Skeletal muscle satellite cell (primary cell): ENCODE data around the gene PSMB4. TPM values are rescaled to one million over a fixed set of nuclear protein-coding genes. Genes with fewer than 3 reads are reported as not detected.
"Not testable (repeated sequence)": the region's sequence is repeated elsewhere in the genome, so short reads cannot be mapped to it uniquely, and the experiment has no call there.

ENCODE experiments used
- H3K27me3 ChIP-seq: 2 replicates; pipeline ENCODE4 v1.7.0; 2013; ENCODE audit warnings: low read length; ENCODE audit not compliant: control insufficient read depth, insufficient read depth
- H3K36me3 ChIP-seq: 2 replicates; pipeline ENCODE4 v1.7.0; 2013; ENCODE audit warnings: mild to moderate bottlenecking, control low read depth, low read length; ENCODE audit not compliant: insufficient read depth
- H3K4me1 ChIP-seq: 2 replicates; pipeline ENCODE4 v1.7.0; 2013; ENCODE audit warnings: low read length; ENCODE audit not compliant: control insufficient read depth, insufficient read depth
- H3K4me2 ChIP-seq: 2 replicates; pipeline ENCODE4 v1.7.0; 2013; ENCODE audit warnings: mild to moderate bottlenecking, low read length
- H3K4me3 ChIP-seq: 2 replicates; pipeline ENCODE4 v1.7.0; 2013; ENCODE audit warnings: low read length
- H3K9ac ChIP-seq: 2 replicates; pipeline ENCODE4 v1.7.0; 2013; ENCODE audit warnings: mild to moderate bottlenecking, low read depth, low read length, moderate library complexity
- H3K9me3 ChIP-seq: replicated peaks from 2 replicates; pipeline ENCODE4 v1.7.0; 2013; ENCODE audit warnings: mild to moderate bottlenecking, control low read depth, low read length
- total RNA-seq: library from RNA; depleted of rRNA; stranded (reverse); fragments of >200 nt; gene quantifications from 2 replicates; pipeline ENCODE4 v1.2.3, GENCODE V29; 2012; rRNA removed

The PSMB4 gene
- 417 and 466 TPM in 2 replicates for total RNA-seq

GRCh38 chr1:151399324-151400171, at the start of gene PSMB4:
Gene PSMB4 (plus strand): TSS chr1:151399573. CDS start chr1:151399588, 15 bp downstream.
- peak within 1 kb of the TSS; percentile 81 for H3K4me3 ChIP-seq
- H3K4me1 ChIP-seq, result peaks cover 15% of the 10 kb centered on the region
- peak within 1 kb of the TSS; percentile 91 for H3K4me2 ChIP-seq
- peak within 1 kb of the TSS; percentile 94 for H3K9ac ChIP-seq
- H3K9me3 ChIP-seq, result no peaks in the 10 kb centered on the region
- peaks cover 37% of the 10 kb centered on the region for H3K36me3 ChIP-seq
- H3K27me3 ChIP-seq, result no peaks in the 10 kb centered on the region

GRCh38 chr1:151350323-151350722, 49.0 kb upstream of the PSMB4 start:
- H3K27me3 ChIP-seq, H3K4me2 ChIP-seq, H3K4me3 ChIP-seq, H3K36me3 ChIP-seq, H3K9me3 ChIP-seq, H3K9ac ChIP-seq: not testable (repeated sequence)
- peaks cover 15% of the 10 kb centered on the region for H3K4me1 ChIP-seq

GRCh38 chr1:151352021-151352718, 47.2 kb upstream of the PSMB4 start:
- Histone ChIP-seq H3K36me3 (no peaks in the 10 kb centered on the region), H3K9ac (no peak overlapping the region), H3K9me3 (no peaks in the 10 kb centered on the region), H3K27me3 (peaks cover 4% of the 10 kb centered on the region), H3K4me1 (peaks cover 8% of the 10 kb centered on the region), H3K4me2 (no peak overlapping the region), H3K4me3 (no peak overlapping the region)

- Histone ChIP-seq H3K9ac (no peak overlapping the region), H3K27me3 (peaks cover 4% of the 10 kb centered on the region), H3K36me3 (no peaks in the 10 kb centered on the region), H3K4me1 (no peaks in the 10 kb centered on the region), H3K9me3 (no peaks in the 10 kb centered on the region), H3K4me3 (no peak overlapping the region), H3K4me2 (no peak overlapping the region)
Observed at GRCh38 chr1:151356696-151357095, 42.7 kb upstream of the PSMB4 start.

GRCh38 chr1:151361883-151362282, 37.5 kb upstream of the PSMB4 start:
- Histone ChIP-seq H3K36me3 (no peaks in the 10 kb centered on the region), H3K27me3 (no peaks in the 10 kb centered on the region), H3K9me3 (no peaks in the 10 kb centered on the region), H3K4me1 (no peaks in the 10 kb centered on the region), H3K4me2 (no peak overlapping the region), H3K4me3 (no peak overlapping the region), H3K9ac (no peak overlapping the region)

GRCh38 chr1:151362308-151363155, 36.8 kb upstream of the PSMB4 start:
- no peaks in the 10 kb centered on the region for H3K27me3 ChIP-seq

GRCh38 chr1:151364996-151365395, 34.4 kb upstream of the PSMB4 start:
- no peaks in the 10 kb centered on the region for H3K27me3 ChIP-seq
- no peak overlapping the region for H3K9ac ChIP-seq
- H3K4me3 ChIP-seq, result no peak overlapping the region
- peaks cover 2% of the 10 kb centered on the region for H3K4me1 ChIP-seq
- no peaks in the 10 kb centered on the region for H3K9me3 ChIP-seq
- H3K36me3 ChIP-seq, result no peaks in the 10 kb centered on the region
- H3K4me2 ChIP-seq, result no peak overlapping the region

More at GRCh38 chr1:151362308-151363155, 36.8 kb upstream of the PSMB4 start:
- Histone ChIP-seq H3K9me3 (no peaks in the 10 kb centered on the region), H3K36me3 (no peaks in the 10 kb centered on the region), H3K9ac (no peak overlapping the region), H3K4me3 (no peak overlapping the region), H3K4me2 (no peak overlapping the region), H3K4me1 (no peaks in the 10 kb centered on the region)

GRCh38 chr1:151367658-151368392, 31.5 kb upstream of the PSMB4 start:
- Histone ChIP-seq H3K9ac (no peak overlapping the region), H3K9me3 (no peaks in the 10 kb centered on the region), H3K36me3 (no peaks in the 10 kb centered on the region), H3K4me3 (no peak overlapping the region), H3K4me1 (peaks cover 26% of the 10 kb centered on the region), H3K4me2 (no peak overlapping the region), H3K27me3 (no peaks in the 10 kb centered on the region)

GRCh38 chr1:151368393-151369301, 30.7 kb upstream of the PSMB4 start:
- Histone ChIP-seq H3K4me2 (no peak overlapping the region), H3K9ac (no peak overlapping the region), H3K4me1 (peaks cover 26% of the 10 kb centered on the region), H3K36me3 (no peaks in the 10 kb centered on the region), H3K27me3 (no peaks in the 10 kb centered on the region), H3K4me3 (no peak overlapping the region), H3K9me3 (no peaks in the 10 kb centered on the region)

- H3K4me2 ChIP-seq, result no peak overlapping the region
- H3K9ac ChIP-seq, result no peak overlapping the region
- no peaks in the 10 kb centered on the region for H3K9me3 ChIP-seq
- H3K4me1 ChIP-seq, result peaks cover 26% of the 10 kb centered on the region
- no peak overlapping the region for H3K4me3 ChIP-seq
- peaks cover 3% of the 10 kb centered on the region for H3K27me3 ChIP-seq
- H3K36me3 ChIP-seq, result no peaks in the 10 kb centered on the region
Observed at GRCh38 chr1:151369302-151369610, 30.1 kb upstream of the PSMB4 start.
